HEK293 (cell line): ENCODE data around the gene ITGB5.

ENCODE experiments used
- CTCF ChIA-PET: fragments of 350-600 bp; formaldehyde crosslinking; extraction: SDS; loops from one replicate; lab custom pipeline; 2021; ENCODE audit warnings: antibody characterized with exemption; lab: Yijun Ruan, JAX
- POLR2A ChIA-PET: fragments of 300-600 bp; formaldehyde crosslinking; extraction: SDS; loops from one replicate; lab custom pipeline; 2020; ENCODE audit warnings: antibody characterized with exemption, inconsistent platforms; lab: Yijun Ruan, JAX
- H3K27ac ChIP-seq: fragments of 200-500 bp; sonication (Bioruptor generic); 2 replicates; pipeline ENCODE4 v1.5.1; 2014; ENCODE audit warnings: low read depth, low read length, control low read depth, inconsistent platforms; ENCODE audit errors: extremely low read depth
- H3K36me3 ChIP-seq, 2 experiments: fragments of 200-500 bp in 1 of 2; sonication (Bioruptor generic) in 1 of 2; 1 replicate in 1 of 2; 2 replicates in 1 of 2; pipeline ENCODE4 v1.5.1; 2014 to 2017; ENCODE audit warnings: inconsistent platforms in 2 of 2, low read length in 2 of 2; ENCODE audit not compliant: control insufficient read depth in 2 of 2, insufficient read depth in 1 of 2
- H3K4me1 ChIP-seq: fragments of 200-500 bp; sonication (Bioruptor generic); 2 replicates; pipeline ENCODE4 v1.5.1; 2014; ENCODE audit warnings: mild to moderate bottlenecking, low read length, inconsistent platforms; ENCODE audit not compliant: control insufficient read depth, insufficient read depth
- H3K4me3 ChIP-seq: 2 replicates; pipeline ENCODE4 v1.5.1; 2011; ENCODE audit warnings: low read depth, mild to moderate bottlenecking, control low read depth, low read length, moderate library complexity
- H3K9me3 ChIP-seq: fragments of 200-500 bp; sonication (Bioruptor generic); 2 replicates; pipeline ENCODE4 v1.5.1; 2014; ENCODE audit warnings: low read depth, low read length, inconsistent platforms; ENCODE audit not compliant: control insufficient read depth, insufficient read depth
- BCL11B ChIP-seq: fragments of 450-650 bp; formaldehyde crosslinking; IDR thresholded peaks from 2 replicates; pipeline ENCODE4 v1.5.1; 2016; ENCODE audit warnings: low read depth, missing biosample characterization, missing genetic modification characterization
- HOXD13 ChIP-seq: sonication (generic); formaldehyde crosslinking; IDR thresholded peaks from 2 replicates; pipeline ENCODE4 v1.8.0; 2022; ENCODE audit warnings: missing genetic modification reagents, borderline replicate concordance
- KLF9 ChIP-seq: fragments of 450-650 bp; formaldehyde crosslinking; IDR thresholded peaks from 2 replicates; pipeline ENCODE4 v1.5.1; 2016; ENCODE audit warnings: missing biosample characterization, missing genetic modification characterization, low read depth
- SCRT1 ChIP-seq: fragments of 450-650 bp; formaldehyde crosslinking; IDR thresholded peaks from 2 replicates; pipeline ENCODE4 v1.5.1; 2016; ENCODE audit warnings: missing biosample characterization, missing genetic modification characterization, borderline replicate concordance
- SCRT2 ChIP-seq: fragments of 450-650 bp; formaldehyde crosslinking; IDR thresholded peaks from 2 replicates; pipeline ENCODE4 v1.5.1; 2016; ENCODE audit warnings: missing biosample characterization, missing genetic modification characterization
- TCF7L2 ChIP-seq: IDR thresholded peaks from 2 replicates; pipeline ENCODE4 v1.6.1; 2011; ENCODE audit warnings: low read depth, mild to moderate bottlenecking, inconsistent platforms, low read length, moderate library complexity, borderline replicate concordance
- ZBTB20 ChIP-seq: fragments of 450-650 bp; formaldehyde crosslinking; IDR thresholded peaks from 2 replicates; pipeline ENCODE4 v1.5.1; 2016; ENCODE audit warnings: missing biosample characterization, missing genetic modification characterization
- ZBTB21 ChIP-seq: fragments of 450-650 bp; formaldehyde crosslinking; IDR thresholded peaks from 2 replicates; pipeline ENCODE4 v1.5.1; 2017; ENCODE audit warnings: missing biosample characterization, missing genetic modification characterization
- ZFHX2 ChIP-seq: fragments of 450-650 bp; formaldehyde crosslinking; conservative IDR thresholded peaks from 2 replicates; pipeline ENCODE4 v1.5.1; 2016; ENCODE audit warnings: missing biosample characterization, missing genetic modification characterization
- ZFP3 ChIP-seq: fragments of 450-650 bp; formaldehyde crosslinking; IDR thresholded peaks from 2 replicates; pipeline ENCODE4 v1.5.1; 2016; ENCODE audit warnings: low read depth, missing biosample characterization, missing genetic modification characterization
- ZNF121 ChIP-seq: fragments of 450-650 bp; formaldehyde crosslinking; IDR thresholded peaks from 2 replicates; pipeline ENCODE4 v1.5.1; 2016; ENCODE audit warnings: missing biosample characterization, missing genetic modification characterization
- ZNF169 ChIP-seq: fragments of 450-650 bp; formaldehyde crosslinking; IDR thresholded peaks from 2 replicates; pipeline ENCODE4 v1.5.1; 2016; ENCODE audit warnings: missing biosample characterization, missing genetic modification characterization
- ZNF23 ChIP-seq: fragments of 450-650 bp; formaldehyde crosslinking; IDR thresholded peaks from 2 replicates; pipeline ENCODE4 v1.5.1; 2016; ENCODE audit warnings: missing biosample characterization, missing genetic modification characterization, borderline replicate concordance
- ZNF274 ChIP-seq, 2 experiments: fragments of 200-500 bp in 1 of 2; fragments of 450-650 bp in 1 of 2; sonication (Bioruptor generic) in 1 of 2; formaldehyde crosslinking in 1 of 2; IDR thresholded peaks; 2 replicates each; pipeline versions ENCODE4 v1.5.1 to v1.6.1; 2014 to 2016; ENCODE audit warnings: borderline replicate concordance in 1 of 2, inconsistent platforms in 1 of 2, low read length in 1 of 2, missing biosample characterization in 1 of 2, missing genetic modification characterization in 1 of 2
- ZNF404 ChIP-seq: fragments of 450-650 bp; formaldehyde crosslinking; IDR thresholded peaks from 2 replicates; pipeline ENCODE4 v1.5.1; 2017; ENCODE audit warnings: missing biosample characterization, missing genetic modification characterization
- ZNF426 ChIP-seq: fragments of 450-650 bp; formaldehyde crosslinking; IDR thresholded peaks from 2 replicates; pipeline ENCODE4 v1.5.1; 2017; ENCODE audit warnings: missing biosample characterization, missing genetic modification characterization, mild to moderate bottlenecking, inconsistent platforms, moderate library complexity
- ZNF558 ChIP-seq: fragments of 450-650 bp; formaldehyde crosslinking; IDR thresholded peaks from 2 replicates; pipeline ENCODE4 v1.5.1; 2016; ENCODE audit warnings: missing biosample characterization, missing genetic modification characterization
- ZNF626 ChIP-seq: fragments of 450-650 bp; sonication (Bioruptor Pico); formaldehyde crosslinking; IDR thresholded peaks from 2 replicates; pipeline ENCODE4 v1.5.1; 2018; ENCODE audit warnings: missing biosample characterization, missing genetic modification characterization, inconsistent platforms
- ZNF654 ChIP-seq: fragments of 450-650 bp; formaldehyde crosslinking; IDR thresholded peaks from 2 replicates; pipeline ENCODE4 v1.5.1; 2016; ENCODE audit warnings: low read depth, missing biosample characterization, missing genetic modification characterization
- ZNF670 ChIP-seq: fragments of 450-650 bp; formaldehyde crosslinking; IDR thresholded peaks from 2 replicates; pipeline ENCODE4 v1.5.1; 2016; ENCODE audit warnings: missing biosample characterization, missing genetic modification characterization, low read depth
- ZNF701 ChIP-seq: fragments of 450-650 bp; formaldehyde crosslinking; IDR thresholded peaks from 2 replicates; pipeline ENCODE4 v1.5.1; 2016; ENCODE audit warnings: missing biosample characterization, missing genetic modification characterization
- ZNF776 ChIP-seq: fragments of 450-650 bp; formaldehyde crosslinking; IDR thresholded peaks from 2 replicates; pipeline ENCODE4 v1.5.0; 2017; ENCODE audit warnings: missing biosample characterization, missing genetic modification characterization, borderline replicate concordance
- ZNF785 ChIP-seq: fragments of 450-650 bp; formaldehyde crosslinking; IDR thresholded peaks from 2 replicates; pipeline ENCODE4 v1.5.1; 2016; ENCODE audit warnings: missing biosample characterization, missing genetic modification characterization
- ZSCAN30 ChIP-seq: fragments of 450-650 bp; IDR thresholded peaks from 2 replicates; pipeline ENCODE4 v1.5.1; 2018; ENCODE audit warnings: missing biosample characterization, mild to moderate bottlenecking, missing genetic modification characterization, moderate library complexity
- ZSCAN5A ChIP-seq: fragments of 450-650 bp; formaldehyde crosslinking; IDR thresholded peaks from 2 replicates; pipeline ENCODE4 v1.5.1; 2016; ENCODE audit warnings: missing biosample characterization, missing genetic modification characterization

ITGB5 gene

GRCh38 chr3:124787476-124788195 is 99.5 kb downstream of the ITGB5 start:
- POLR2A ChIA-PET = interaction anchor here (1.1 kb wide), 1 partner anchor 114 kb away, joined by 3 read pairs; no protein-coding TSS in a partner anchor
- Histone ChIP-seq H3K36me3 (no peaks in the 10 kb centered on the region), H3K4me1 (no peaks in the 10 kb centered on the region), H3K9me3 (no peaks in the 10 kb centered on the region), H3K4me3 (no peak overlapping the region), H3K27ac (no peak overlapping the region)
- TF ChIP-seq ZNF121 (tag by site-specific recombination) (peak; percentile 64; the same call in 1 of the 2 replicates), HOXD13 (no peak)
- CTCF ChIA-PET = interaction anchor here (0.8 to 3.5 kb wide), 5 partner anchors 10 to 114 kb away, joined by 3 to 26 read pairs (median 6); no protein-coding TSS in a partner anchor

- CTCF ChIA-PET = interaction anchor here (0.7 to 3.5 kb wide), 10 partner anchors 11 to 408 kb away, joined by 3 to 26 read pairs (median 4); no protein-coding TSS in a partner anchor
- Histone ChIP-seq H3K36me3 (no peaks in the 10 kb centered on the region), H3K27ac (no peak overlapping the region), H3K4me1 (no peaks in the 10 kb centered on the region), H3K9me3 (no peaks in the 10 kb centered on the region), H3K4me3 (no peak overlapping the region)
- no peak for TF ChIP-seq ZNF670 (tag by site-specific recombination)
- TF ChIP-seq ZNF404 (tag by site-specific recombination) = no peak
- peak; percentile 23; the same call in 1 of the 2 replicates for TF ChIP-seq ZNF654 (tag by site-specific recombination)
- TF ChIP-seq ZNF626 (tag by site-specific recombination) = no peak
- TF ChIP-seq ZSCAN30 (tag by site-specific recombination) = no peak
- POLR2A ChIA-PET = interaction anchor here (1.1 kb wide), 1 partner anchor 115 kb away, joined by 3 read pairs; no protein-coding TSS in a partner anchor
Observed at GRCh38 chr3:124786511-124787241, 100.5 kb downstream of the ITGB5 start.

- H3K9me3 ChIP-seq = no peaks in the 10 kb centered on the region
- ChIA-PET CTCF (interaction anchor here (0.6 to 3.5 kb wide), 10 partner anchors 14 to 409 kb away, joined by 3 to 26 read pairs (median 3); no protein-coding TSS in a partner anchor), POLR2A (interaction anchor here (0.7 kb wide), 1 partner anchor 575 kb away, joined by 6 read pairs; no protein-coding TSS in a partner anchor)
- H3K4me1 ChIP-seq = no peaks in the 10 kb centered on the region
- no peak for TF ChIP-seq SCRT1
- TF ChIP-seq ZNF426 = no peak
- no peak for TF ChIP-seq TCF7L2
- no peak for TF ChIP-seq ZBTB20
- no peak for TF ChIP-seq BCL11B (tag by site-specific recombination)
- no peak for TF ChIP-seq ZFP3 (tag by site-specific recombination)
- no peak for TF ChIP-seq ZNF169 (tag by site-specific recombination)
- H3K4me3 ChIP-seq = no peak overlapping the region
- H3K36me3 ChIP-seq = no peaks in the 10 kb centered on the region
- H3K27ac ChIP-seq = no peak overlapping the region
Observed at GRCh38 chr3:124785973-124786372, 101.2 kb downstream of the ITGB5 start.

- POLR2A ChIA-PET = no interaction called here
- CTCF ChIA-PET = interaction anchor here (0.6 to 1.8 kb wide), 2 partner anchors 117 to 972 kb away, joined by 3 to 7 read pairs; no protein-coding TSS in a partner anchor
- H3K27ac ChIP-seq = no peak overlapping the region
- no peaks in the 10 kb centered on the region for H3K4me1 ChIP-seq
- no peaks in the 10 kb centered on the region for H3K9me3 ChIP-seq
- H3K4me3 ChIP-seq = no peak overlapping the region
- no peaks in the 10 kb centered on the region for H3K36me3 ChIP-seq
- TF ChIP-seq ZNF274 (IDR thresholded peaks at IDR 0.05; ENCODE audit: low read length) = no peak
- TF ChIP-seq ZNF274 (tag by site-specific recombination; IDR thresholded peaks at IDR 0.05; ENCODE audit: borderline replicate concordance) = no peak
- no peak for TF ChIP-seq ZNF776
- TF ChIP-seq ZNF121 (tag by site-specific recombination) = no peak
- TF ChIP-seq ZNF23 (tag by site-specific recombination) = no peak
- no peak for TF ChIP-seq ZNF670 (tag by site-specific recombination)
- no peak for TF ChIP-seq ZNF701 (tag by site-specific recombination)
- TF ChIP-seq ZNF785 (tag by site-specific recombination) = no peak
- TF ChIP-seq ZBTB21 (tag by site-specific recombination) = no peak
- TF ChIP-seq HOXD13 = no peak
- TF ChIP-seq KLF9 (tag by site-specific recombination) = no peak
- no peak for TF ChIP-seq SCRT2 (tag by site-specific recombination)
- TF ChIP-seq ZSCAN5A (tag by site-specific recombination) = no peak
- TF ChIP-seq ZNF558 (tag by site-specific recombination) = no peak
- TF ChIP-seq ZFHX2 = no peak
Observed at GRCh38 chr3:124784686-124785382, 102.3 kb downstream of the ITGB5 start.
